NK-92 treated with Interleukin-12 subunit alpha and Interleukin-12 subunit beta, amount 100 ng/mL, for 24 hours (cell line): Measurements from ENCODE around the gene ZNF628.

Source experiments
- DNase-seq: peaks from one replicate; lab custom pipeline; 2025; lab: John Stamatoyannopoulos, UW

The ZNF628 gene

GRCh38 chr19:55451163-55451964 lies 25.1 kb upstream of the ZNF628 start:
- DNase-seq: no peak

- DNase-seq: no peak
These were observed 24.3 kb upstream of the ZNF628 start for GRCh38 chr19:55451965-55452748.

GRCh38 chr19:55452749-55453346 lies 23.6 kb upstream of the ZNF628 start:
- DNase-seq: no peak

GRCh38 chr19:55453511-55454260 lies 22.7 kb upstream of the ZNF628 start:
- no peak for DNase-seq

GRCh38 chr19:55454787-55455243 lies 21.6 kb upstream of the ZNF628 start:
- DNase-seq: no peak

GRCh38 chr19:55455576-55456235 lies 20.7 kb upstream of the ZNF628 start:
- DNase-seq: no peak

GRCh38 chr19:55456347-55456746 lies 20.1 kb upstream of the ZNF628 start:
- no peak for DNase-seq

- no peak for DNase-seq
These were observed 18.5 kb upstream of the ZNF628 start for GRCh38 chr19:55457683-55458457.

GRCh38 chr19:55459551-55459949 lies 16.9 kb upstream of the ZNF628 start:
- DNase-seq: no peak

- DNase-seq: no peak
These were observed 16.3 kb upstream of the ZNF628 start for GRCh38 chr19:55459950-55460657.

- DNase-seq: peak; percentile 32
These were observed 15.7 kb upstream of the ZNF628 start for GRCh38 chr19:55460670-55461258.

- peak; percentile 100 for DNase-seq
These were observed 15.0 kb upstream of the ZNF628 start, which contains the start of gene ISOC2 for GRCh38 chr19:55461259-55461973. ISOC2 (minus strand) TSS chr19:55461642; CDS start chr19:55456486, 5,156 bp downstream.

GRCh38 chr19:55461974-55462626 lies 14.3 kb upstream of the ZNF628 start:
- DNase-seq: no peak

- DNase-seq: no peak
These were observed 13.7 kb upstream of the ZNF628 start for GRCh38 chr19:55462722-55463121.

- no peak for DNase-seq
These were observed 12.8 kb upstream of the ZNF628 start for GRCh38 chr19:55463583-55464031.

- no peak for DNase-seq
These were observed 12.3 kb upstream of the ZNF628 start for GRCh38 chr19:55464039-55464661.

- no peak for DNase-seq
These were observed 11.8 kb upstream of the ZNF628 start, which contains the start of gene C19orf85 for GRCh38 chr19:55464662-55465054. C19orf85 (minus strand) TSS chr19:55464751; CDS start chr19:55464554, 197 bp downstream.
